ENCODE data around the gene VEGFD.
A peak's percentile ranks its signal among the peaks of the same experiment; 100 is the strongest.
"Not testable (repeated sequence)": the region's sequence is repeated elsewhere in the genome, so short reads cannot be mapped to it uniquely, and the experiment has no call there.

The VEGFD gene

GRCh38 chrX:15305899-15306298, 78.3 kb downstream of the VEGFD start:
- DNase-seq (ENCODE audit: low spot score), result not testable (repeated sequence)

GRCh38 chrX:15301924-15302323, 82.3 kb downstream of the VEGFD start:
- no peak for DNase-seq (ENCODE audit: low spot score)

GRCh38 chrX:15299941-15300851, 84.0 kb downstream of the VEGFD start:
- DNase-seq (ENCODE audit: low spot score), result peak; percentile 10

- DNase-seq (ENCODE audit: low spot score), result no peak
Measured at GRCh38 chrX:15298780-15299179, 85.4 kb downstream of the VEGFD start.

GRCh38 chrX:15298201-15298600, 86.0 kb downstream of the VEGFD start:
- DNase-seq (ENCODE audit: low spot score), result no peak
